ENCODE measurements around the gene NR2C2. TPM values are rescaled to one million over a fixed set of nuclear protein-coding genes. Genes with fewer than 3 reads are reported as not detected.
"Not testable (repeated sequence)": the region's sequence is repeated elsewhere in the genome, so short reads cannot be mapped to it uniquely, and the experiment has no call there.

Gene NR2C2
- total RNA-seq, 2 donors from 2014 or later: 58.3 to 74.3 TPM

- Mint-ChIP-seq H3K36me3 (no peaks in the 10 kb centered on the region), H3K4me1 (ENCODE audit: low read depth in 2 of 2) (peaks cover 31 to 37% of the 10 kb centered on the region in 2 donors), H3K9me3 (no peaks in the 10 kb centered on the region), H3K4me3 (no peak overlapping the region), H3K27me3 (no peaks in the 10 kb centered on the region), H3K27ac (peak overlapping the region in 1 of 2 donors; percentile 54)
- no peak for ATAC-seq
- DNase-seq (ENCODE audit: low spot score): no peak
Measured at GRCh38 chr3:14991818-14992612, 44.6 kb downstream of the NR2C2 start.

GRCh38 chr3:14997941-14998340 lies 50.6 kb downstream of the NR2C2 start:
- H3K36me3 Mint-ChIP-seq: no peaks in the 10 kb centered on the region
- no peaks in the 10 kb centered on the region for H3K9me3 Mint-ChIP-seq
- H3K4me3 Mint-ChIP-seq: no peak overlapping the region
- H3K27ac Mint-ChIP-seq: no peak overlapping the region
- ATAC-seq (no peak), DNase-seq (ENCODE audit: low spot score) (no peak)
- peaks cover 16 to 17% of the 10 kb centered on the region in 2 donors for H3K4me1 Mint-ChIP-seq (ENCODE audit: low read depth in 2 of 2)
- no peaks in the 10 kb centered on the region for H3K27me3 Mint-ChIP-seq

- H3K27me3 Mint-ChIP-seq; DNase-seq (ENCODE audit: low spot score); ATAC-seq; H3K9me3 Mint-ChIP-seq; H3K27ac Mint-ChIP-seq; H3K4me3 Mint-ChIP-seq; H3K36me3 Mint-ChIP-seq: not testable (repeated sequence)
- H3K4me1 Mint-ChIP-seq (ENCODE audit: low read depth in 2 of 2): peaks cover 16 to 18% of the 10 kb centered on the region in 2 donors
Measured at GRCh38 chr3:14999182-14999581, 51.8 kb downstream of the NR2C2 start.

GRCh38 chr3:15007681-15008141 lies 60.3 kb downstream of the NR2C2 start:
- H3K36me3 Mint-ChIP-seq: peaks cover 5% of the 10 kb centered on the region
- no peak overlapping the region for H3K4me3 Mint-ChIP-seq
- no peak overlapping the region for H3K27ac Mint-ChIP-seq
- peaks cover 0 to 7% of the 10 kb centered on the region in 2 donors for H3K4me1 Mint-ChIP-seq (ENCODE audit: low read depth in 2 of 2)
- H3K27me3 Mint-ChIP-seq: no peaks in the 10 kb centered on the region
- ATAC-seq (no peak), DNase-seq (ENCODE audit: low spot score) (no peak)
- no peaks in the 10 kb centered on the region for H3K9me3 Mint-ChIP-seq

- H3K9me3 Mint-ChIP-seq: no peaks in the 10 kb centered on the region
- H3K36me3 Mint-ChIP-seq: peaks cover 5% of the 10 kb centered on the region
- H3K4me1 Mint-ChIP-seq (ENCODE audit: low read depth in 2 of 2): peaks cover 0 to 3% of the 10 kb centered on the region in 2 donors
- no peak for ATAC-seq
- H3K4me3 Mint-ChIP-seq: no peak overlapping the region
- no peaks in the 10 kb centered on the region for H3K27me3 Mint-ChIP-seq
- H3K27ac Mint-ChIP-seq: no peak overlapping the region
- no peak for DNase-seq (ENCODE audit: low spot score)
Measured at GRCh38 chr3:15009167-15009566, 61.8 kb downstream of the NR2C2 start.

GRCh38 chr3:15010664-15011063 lies 63.3 kb downstream of the NR2C2 start:
- Mint-ChIP-seq H3K27me3 (no peaks in the 10 kb centered on the region), H3K4me3 (no peak overlapping the region), H3K36me3 (peaks cover 14% of the 10 kb centered on the region), H3K9me3 (no peaks in the 10 kb centered on the region), H3K4me1 (ENCODE audit: low read depth in 2 of 2) (peaks cover 0 to 3% of the 10 kb centered on the region in 2 donors), H3K27ac (no peak overlapping the region)
- ATAC-seq: no peak
- DNase-seq (ENCODE audit: low spot score): no peak

- DNase-seq (ENCODE audit: low spot score) (no peak), ATAC-seq (no peak)
- Mint-ChIP-seq H3K4me1 (ENCODE audit: low read depth in 2 of 2) (peaks cover 0 to 3% of the 10 kb centered on the region in 2 donors), H3K27ac (no peak overlapping the region), H3K36me3 (peaks cover 14% of the 10 kb centered on the region), H3K4me3 (no peak overlapping the region), H3K9me3 (no peaks in the 10 kb centered on the region), H3K27me3 (no peaks in the 10 kb centered on the region)
Measured at GRCh38 chr3:15011174-15011573, 63.8 kb downstream of the NR2C2 start.

GRCh38 chr3:15014606-15015328 lies 67.4 kb downstream of the NR2C2 start:
- Mint-ChIP-seq H3K27me3 (no peaks in the 10 kb centered on the region), H3K36me3 (peaks cover 22% of the 10 kb centered on the region), H3K4me1 (ENCODE audit: low read depth in 2 of 2) (peaks cover 0 to 3% of the 10 kb centered on the region in 2 donors), H3K4me3 (no peak overlapping the region), H3K9me3 (no peaks in the 10 kb centered on the region), H3K27ac (peak overlapping the region in 1 of 2 donors; percentile 29)
- ATAC-seq (no peak), DNase-seq (ENCODE audit: low spot score) (no peak)

GRCh38 chr3:15015456-15015855 lies 68.1 kb downstream of the NR2C2 start:
- Mint-ChIP-seq H3K9me3 (no peaks in the 10 kb centered on the region), H3K36me3 (peaks cover 22% of the 10 kb centered on the region), H3K4me3 (no peak overlapping the region), H3K27ac (no peak overlapping the region), H3K4me1 (ENCODE audit: low read depth in 2 of 2) (peaks cover 0 to 3% of the 10 kb centered on the region in 2 donors), H3K27me3 (no peaks in the 10 kb centered on the region)
- no peak for ATAC-seq
- DNase-seq (ENCODE audit: low spot score): no peak

- H3K27me3 Mint-ChIP-seq: no peaks in the 10 kb centered on the region
- peaks cover 22% of the 10 kb centered on the region for H3K36me3 Mint-ChIP-seq
- DNase-seq (ENCODE audit: low spot score): no peak
- no peaks in the 10 kb centered on the region for H3K9me3 Mint-ChIP-seq
- H3K27ac Mint-ChIP-seq: no peak overlapping the region
- no peak overlapping the region for H3K4me3 Mint-ChIP-seq
- peaks cover 0 to 3% of the 10 kb centered on the region in 2 donors for H3K4me1 Mint-ChIP-seq (ENCODE audit: low read depth in 2 of 2)
- no peak for ATAC-seq
Measured at GRCh38 chr3:15017191-15017590, 69.8 kb downstream of the NR2C2 start.

GRCh38 chr3:15023249-15023648 lies 75.9 kb downstream of the NR2C2 start:
- H3K27ac Mint-ChIP-seq: no peak overlapping the region

GRCh38 chr3:15023719-15024118 lies 76.3 kb downstream of the NR2C2 start:
- H3K36me3 Mint-ChIP-seq: peaks cover 33% of the 10 kb centered on the region
- no peaks in the 10 kb centered on the region for H3K9me3 Mint-ChIP-seq
- no peak for ATAC-seq
- no peak overlapping the region for H3K4me3 Mint-ChIP-seq
- H3K4me1 Mint-ChIP-seq (ENCODE audit: low read depth in 2 of 2): peaks cover 0 to 3% of the 10 kb centered on the region in 2 donors
- H3K27ac Mint-ChIP-seq: no peak overlapping the region
- no peak for DNase-seq (ENCODE audit: low spot score)
- no peaks in the 10 kb centered on the region for H3K27me3 Mint-ChIP-seq

More at GRCh38 chr3:15023249-15023648, 75.9 kb downstream of the NR2C2 start:
- no peaks in the 10 kb centered on the region for H3K9me3 Mint-ChIP-seq
- H3K4me3 Mint-ChIP-seq: no peak overlapping the region
- no peaks in the 10 kb centered on the region for H3K27me3 Mint-ChIP-seq
- H3K4me1 Mint-ChIP-seq (ENCODE audit: low read depth in 2 of 2): peaks cover 0 to 3% of the 10 kb centered on the region in 2 donors
- no peak for DNase-seq (ENCODE audit: low spot score)
- H3K36me3 Mint-ChIP-seq: peaks cover 28% of the 10 kb centered on the region
- ATAC-seq: no peak

GRCh38 chr3:15029625-15030024 lies 82.2 kb downstream of the NR2C2 start:
- H3K36me3 Mint-ChIP-seq: peaks cover 36% of the 10 kb centered on the region
- ATAC-seq (no peak), DNase-seq (ENCODE audit: low spot score) (no peak)
- peak overlapping the region in 1 of 2 donors; percentile 1 for H3K27ac Mint-ChIP-seq
- H3K27me3 Mint-ChIP-seq: no peaks in the 10 kb centered on the region
- no peak overlapping the region for H3K4me3 Mint-ChIP-seq
- peaks cover 0 to 5% of the 10 kb centered on the region in 2 donors for H3K4me1 Mint-ChIP-seq (ENCODE audit: low read depth in 2 of 2)
- H3K9me3 Mint-ChIP-seq: no peaks in the 10 kb centered on the region

GRCh38 chr3:15032650-15033049 lies 85.3 kb downstream of the NR2C2 start:
- H3K4me1 Mint-ChIP-seq (ENCODE audit: low read depth in 2 of 2): peaks cover 0 to 2% of the 10 kb centered on the region in 2 donors
- H3K27me3 Mint-ChIP-seq: no peaks in the 10 kb centered on the region
- peaks cover 22% of the 10 kb centered on the region for H3K36me3 Mint-ChIP-seq
- ATAC-seq (no peak), DNase-seq (ENCODE audit: low spot score) (no peak)
- no peaks in the 10 kb centered on the region for H3K9me3 Mint-ChIP-seq
- no peak overlapping the region for H3K4me3 Mint-ChIP-seq
- no peak overlapping the region for H3K27ac Mint-ChIP-seq
